K562 (cell line): ENCODE data around the gene EMID1. TPM values are rescaled to one million over a fixed set of nuclear protein-coding genes. Genes with fewer than 3 reads are reported as not detected.

Experiments used
- ATAC-seq: fragments of 200-7000 bp; cut with Tn5 transposase; 3 replicates; pipeline ENCODE4 v1.9.1; 2020; ENCODE audit warnings: moderate library complexity
- BruUV-seq: library from RNA; stranded (reverse); fragments of 400-500 nt; replicated peaks from 2 replicates; lab custom pipeline; 2021; lab: Mats Ljungman, UMichigan
- CTCF ChIA-PET: fragments of 300-600 bp; formaldehyde crosslinking; extraction: SDS; loops from one replicate; lab custom pipeline; 2021; ENCODE audit warnings: low intra/inter-chr PET ratio; lab: Yijun Ruan, JAX
- POLR2A ChIA-PET: fragments of 300-600, 350-650 bp; sonication (Branson Sonifier 250); formaldehyde crosslinking; extraction: SDS; loops from one replicate; lab custom pipeline; 2021; ENCODE audit warnings: antibody characterized with exemption, inconsistent platforms; lab: Yijun Ruan, JAX
- DNase-seq, 4 experiments: peaks; one replicate each; pipeline versions ENCODE4 v3.0.0 to v3.0.0-alpha.2; 2011 to 2018; ENCODE audit warnings: low spot score in 3 of 4, mixed read lengths in 3 of 4; ENCODE audit errors: extremely low read depth in 1 of 4
- FAIRE-seq: peaks from 2 replicates; lab custom pipeline; 2011; peaks lifted over from hg19 to GRCh38; lab: Jason Lieb, UNC
- H2AFZ ChIP-seq: 2 replicates; pipeline ENCODE4 v1.6.0; 2011; ENCODE audit warnings: low read depth, low read length, control low read depth, inconsistent platforms
- H3K27ac ChIP-seq: fragments of 200-600 bp; 3 replicates; pipeline ENCODE4 v1.8.0; 2011; ENCODE audit warnings: low read depth, mild to moderate bottlenecking, control low read depth, inconsistent platforms, low read length, moderate library complexity, mixed read lengths; ENCODE audit errors: extremely low read depth
- H3K27me3 ChIP-seq, 2 experiments: fragments of 300-600 bp in 1 of 2; 2 replicates in 1 of 2; 3 replicates in 1 of 2; pipeline versions ENCODE4 v1.6.0 to v1.8.0; 2011; ENCODE audit warnings: inconsistent platforms in 2 of 2, low read length in 2 of 2, mild to moderate bottlenecking in 1 of 2, mixed read lengths in 1 of 2, moderate library complexity in 1 of 2; ENCODE audit not compliant: control insufficient read depth in 2 of 2, insufficient read depth in 2 of 2
- H3K36me3 ChIP-seq: fragments of 300-600 bp; 3 replicates; pipeline ENCODE4 v1.8.0; 2011; ENCODE audit warnings: mild to moderate bottlenecking, low read length, inconsistent platforms; ENCODE audit not compliant: control insufficient read depth, insufficient read depth
- H3K4me1 ChIP-seq, 2 experiments: fragments of 200-600 bp in 1 of 2; replicated peaks in 1 of 2; 2 replicates in 1 of 2; 3 replicates in 1 of 2; pipeline versions ENCODE4 v1.5.1 to v1.8.0; 2011; ENCODE audit warnings: inconsistent platforms in 2 of 2, low read length in 2 of 2, mild to moderate bottlenecking in 1 of 2, mixed read lengths in 1 of 2, moderate library complexity in 1 of 2; ENCODE audit not compliant: control insufficient read depth in 2 of 2, insufficient read depth in 2 of 2
- H3K4me2 ChIP-seq: 2 replicates; pipeline ENCODE4 v1.6.1; 2011; ENCODE audit warnings: low read length, control low read depth, inconsistent platforms, mixed read lengths; ENCODE audit not compliant: insufficient read depth
- H3K4me3 ChIP-seq: fragments of 200-600 bp; sonication (generic), shearing (Covaris generic); 2 replicates; pipeline ENCODE4 v1.5.1; 2016; ENCODE audit warnings: control low read depth, inconsistent platforms
- H3K79me2 ChIP-seq: fragments of 200-600 bp; 3 replicates; pipeline ENCODE4 v1.8.0; 2011; ENCODE audit warnings: low read length, inconsistent platforms; ENCODE audit not compliant: control insufficient read depth, insufficient read depth
- H3K9ac ChIP-seq, 2 experiments: 2 replicates each; pipeline versions ENCODE4 v1.6.0 to v1.6.1; 2011; ENCODE audit warnings: low read depth in 2 of 2, low read length in 2 of 2, control low read depth in 1 of 2, inconsistent platforms in 1 of 2, mild to moderate bottlenecking in 1 of 2, mixed read lengths in 1 of 2; ENCODE audit not compliant: insufficient read depth in 1 of 2
- H3K9me1 ChIP-seq: one replicate; pipeline ENCODE4 v1.6.0; 2011; ENCODE audit warnings: inconsistent platforms, mild to moderate bottlenecking, low read length, moderate library complexity; ENCODE audit not compliant: control insufficient read depth, insufficient read depth
- H3K9me3 ChIP-seq: replicated peaks from 2 replicates; pipeline ENCODE4 v1.5.1; 2011; ENCODE audit warnings: low read depth, low read length, inconsistent platforms; ENCODE audit not compliant: control insufficient read depth, insufficient read depth
- H4K20me1 ChIP-seq: replicated peaks from 2 replicates; pipeline ENCODE4 v1.6.1; 2011; ENCODE audit warnings: low read length, inconsistent platforms, mixed read lengths; ENCODE audit not compliant: control insufficient read depth, insufficient read depth
- ARNT ChIP-seq, 2 experiments: fragments of 450-650 bp; IDR thresholded peaks; 2 replicates each; pipeline ENCODE4 v1.6.1; 2016; ENCODE audit warnings: mild to moderate bottlenecking in 1 of 2
- BACH1 ChIP-seq: fragments of 200-800 bp; sonication (Bioruptor generic); IDR thresholded peaks from 2 replicates; pipeline ENCODE4 v1.6.1; 2016; ENCODE audit warnings: missing genetic modification characterization, missing compliant biosample characterization
- CHCHD3 ChIP-seq: fragments of 250-450 bp; sonication (Bioruptor Pico); IDR thresholded peaks from 2 replicates; pipeline ENCODE4 v2.1.2; 2022; ENCODE audit warnings: mild to moderate bottlenecking
- ETS1 ChIP-seq: conservative IDR thresholded peaks from 2 replicates; pipeline ENCODE4 v1.6.1; 2011; ENCODE audit warnings: low read depth, mild to moderate bottlenecking, low read length; ENCODE audit not compliant: control insufficient read depth
- FOSL1 ChIP-seq: fragments of 200-800 bp; sonication (Bioruptor generic); conservative IDR thresholded peaks from 2 replicates; pipeline ENCODE4 v1.6.1; 2016; ENCODE audit warnings: missing genetic modification characterization, missing compliant biosample characterization
- ILK ChIP-seq: fragments of 450-650 bp; IDR thresholded peaks from 2 replicates; pipeline ENCODE4 v1.6.1; 2016; ENCODE audit warnings: missing genetic modification characterization, low read depth, mild to moderate bottlenecking, missing compliant biosample characterization, moderate library complexity, borderline replicate concordance
- NFE2L1 ChIP-seq: fragments of 450-650 bp; IDR thresholded peaks from 2 replicates; pipeline ENCODE4 v1.6.1; 2016; ENCODE audit warnings: missing genetic modification characterization, low read depth, mild to moderate bottlenecking, missing compliant biosample characterization, moderate library complexity, borderline replicate concordance
- NRF1 ChIP-seq, 2 experiments: fragments of 450-650 bp; IDR thresholded peaks in 1 of 2; conservative IDR thresholded peaks in 1 of 2; 2 replicates each; pipeline ENCODE4 v1.6.1; 2014; ENCODE audit warnings: mild to moderate bottlenecking in 2 of 2
- PCBP2 ChIP-seq: fragments of 200-400 bp; formaldehyde crosslinking; IDR thresholded peaks from 2 replicates; pipeline ENCODE4 v1.6.1; 2018; ENCODE audit warnings: low read length, low read depth, mild to moderate bottlenecking, moderate library complexity; ENCODE audit not compliant: poor library complexity, severe bottlenecking
- ZNF316 ChIP-seq: fragments of 450-650 bp; IDR thresholded peaks from 2 replicates; pipeline ENCODE4 v1.6.1; 2016
- ZSCAN32 ChIP-seq: fragments of 450-650 bp; formaldehyde crosslinking; IDR thresholded peaks from 2 replicates; pipeline ENCODE4 v1.4.0; 2020; ENCODE audit warnings: mild to moderate bottlenecking, moderate library complexity
- WGBS: fragments of 100-300 bp; shearing (Covaris generic); methylation state at CpG from one replicate; pipeline ENCODE4 v1.1.6; 2016; ENCODE audit warnings: low coverage, mixed read lengths; ENCODE audit not compliant: insufficient coverage; ENCODE audit errors: missing lambda C conversion rate; 5-methylcytosine and 5-hydroxymethylcytosine counted together
- in situ Hi-C: fragments of 300-500 bp; cut with MboI; formaldehyde crosslinking; loops from 4 replicates; pipeline ENCODE4 v1.15.0; 2018; ENCODE audit warnings: inconsistent platforms, mixed read lengths
- intact Hi-C: fragments of 100-400 bp; cut with micrococcal nuclease; formaldehyde crosslinking; loops from 2 replicates; pipeline ENCODE4 v1.14.2; 2022
- polyA plus RNA-seq, 8 experiments: library from polyadenylated mRNA; depleted of rRNA in 4 of 8; stranded (reverse) in 5 of 8; unstranded in 3 of 8; fragments of >200 nt; fragmentation: Nextera tagmentation in 2 of 8; fragmentation: Illumina TruSeq in 1 of 8; extraction: Ambion mirVana in 2 of 8; extraction: Trizol in 1 of 8; gene quantifications; 2 replicates each; pipeline versions ENCODE4 v1.2.1 to v1.2.3, GENCODE V29; 2011 to 2014; ENCODE audit warnings: inconsistent platforms in 1 of 8, missing spikeins in 1 of 8
- total RNA-seq, 7 experiments: library from RNA; depleted of rRNA in 6 of 7; stranded (reverse); fragments of >200 nt in 6 of 7; fragmentation: Illumina TruSeq in 2 of 7; extraction: Trizol in 2 of 7; gene quantifications; 2 replicates each; pipeline versions ENCODE4 v1.2.1 to v1.2.3, GENCODE V29; 2011 to 2021; ENCODE audit warnings: low replicate concordance in 1 of 7
- TF ChIP-seq, protein P1 (sequence below): fragments of 150-350 bp; conservative IDR thresholded peaks from 2 replicates; pipeline ENCODE4 v1.6.1; 2014; ENCODE audit warnings: low read length
- TF ChIP-seq, protein P2 (sequence below): sonication (generic); formaldehyde crosslinking; IDR thresholded peaks from 2 replicates; pipeline ENCODE4 v1.8.0; 2023; ENCODE audit warnings: mild to moderate bottlenecking, missing genetic modification reagents

The EMID1 gene
- total and polyA plus RNA-seq, 9 of the 15 experiments (the other 6 are each of a cell fraction or from before 2014, with no cell fraction given) = 0.15 to 7.2 (median 2.7) TPM

GRCh38 chr22:29244785-29245625 lies 39.3 kb downstream of the EMID1 start:
- Histone ChIP-seq H3K27ac (no peak overlapping the region), H2AFZ (no peak overlapping the region), H3K79me2 (no peaks in the 10 kb centered on the region), H3K9me3 (no peaks in the 10 kb centered on the region), H4K20me1 (0 out of 2 replicates have a peak, but pooled peaks cover 4% of the 10 kb centered on the region), H3K4me2 (no peak overlapping the region), H3K4me3 (no peak overlapping the region), H3K9ac (peak overlapping the region in 1 of 2 experiments; percentile 28; a peak in 1 of 4 replicates), H3K9me1 (no peaks in the 10 kb centered on the region), H3K36me3 (no peaks in the 10 kb centered on the region), H3K4me1 (peaks cover 0 to 6% of the 10 kb centered on the region in 2 experiments; a peak in 2 of 5 replicates), H3K27me3 (no peaks in the 10 kb centered on the region)
- POLR2A ChIA-PET = interaction anchor here (0.8 to 1.4 kb wide), 7 partner anchors 11 to 143 kb away, joined by 3 to 5 read pairs (median 3); partner anchors contain the start of gene EWSR1
- CTCF ChIA-PET = interaction anchor here (0.5 to 1.7 kb wide), 4 partner anchors 42 to 644 kb away, joined by 3 to 10 read pairs (median 5); no protein-coding TSS in a partner anchor
- WGBS = 25% methylated on average over 6 of the region's 7 CpGs
- DNase-seq (peak in 1 of 4 experiments; percentile 3), FAIRE-seq (no peak), ATAC-seq (peak; percentile 28; the same call in 2 of the 3 replicates)
- in situ Hi-C loops (loop anchor here (5.0 kb wide), 1 partner anchor 188 kb away; no protein-coding TSS in a partner anchor), intact Hi-C loops (loop anchor here (2.0 to 10.0 kb wide), 4 partner anchors 88 to 640 kb away; no protein-coding TSS in a partner anchor)
- no TSS peak for BruUV-seq
- TF ChIP-seq, protein P1, sequence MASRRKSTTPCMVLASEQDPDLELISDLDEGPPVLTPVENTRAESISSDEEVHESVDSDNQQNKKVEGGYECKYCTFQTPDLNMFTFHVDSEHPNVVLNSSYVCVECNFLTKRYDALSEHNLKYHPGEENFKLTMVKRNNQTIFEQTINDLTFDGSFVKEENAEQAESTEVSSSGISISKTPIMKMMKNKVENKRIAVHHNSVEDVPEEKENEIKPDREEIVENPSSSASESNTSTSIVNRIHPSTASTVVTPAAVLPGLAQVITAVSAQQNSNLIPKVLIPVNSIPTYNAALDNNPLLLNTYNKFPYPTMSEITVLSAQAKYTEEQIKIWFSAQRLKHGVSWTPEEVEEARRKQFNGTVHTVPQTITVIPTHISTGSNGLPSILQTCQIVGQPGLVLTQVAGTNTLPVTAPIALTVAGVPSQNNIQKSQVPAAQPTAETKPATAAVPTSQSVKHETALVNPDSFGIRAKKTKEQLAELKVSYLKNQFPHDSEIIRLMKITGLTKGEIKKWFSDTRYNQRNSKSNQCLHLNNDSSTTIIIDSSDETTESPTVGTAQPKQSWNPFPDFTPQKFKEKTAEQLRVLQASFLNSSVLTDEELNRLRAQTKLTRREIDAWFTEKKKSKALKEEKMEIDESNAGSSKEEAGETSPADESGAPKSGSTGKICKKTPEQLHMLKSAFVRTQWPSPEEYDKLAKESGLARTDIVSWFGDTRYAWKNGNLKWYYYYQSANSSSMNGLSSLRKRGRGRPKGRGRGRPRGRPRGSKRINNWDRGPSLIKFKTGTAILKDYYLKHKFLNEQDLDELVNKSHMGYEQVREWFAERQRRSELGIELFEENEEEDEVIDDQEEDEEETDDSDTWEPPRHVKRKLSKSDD = no peak
- no peak for TF ChIP-seq ZNF316
- TF ChIP-seq CHCHD3 (CRISPR knock-in tag) = no peak
- no peak for TF ChIP-seq ILK (tag)
- TF ChIP-seq ZSCAN32 = no peak
- no peak for TF ChIP-seq PCBP2
- no peak for TF ChIP-seq ETS1
- TF ChIP-seq, protein P2, sequence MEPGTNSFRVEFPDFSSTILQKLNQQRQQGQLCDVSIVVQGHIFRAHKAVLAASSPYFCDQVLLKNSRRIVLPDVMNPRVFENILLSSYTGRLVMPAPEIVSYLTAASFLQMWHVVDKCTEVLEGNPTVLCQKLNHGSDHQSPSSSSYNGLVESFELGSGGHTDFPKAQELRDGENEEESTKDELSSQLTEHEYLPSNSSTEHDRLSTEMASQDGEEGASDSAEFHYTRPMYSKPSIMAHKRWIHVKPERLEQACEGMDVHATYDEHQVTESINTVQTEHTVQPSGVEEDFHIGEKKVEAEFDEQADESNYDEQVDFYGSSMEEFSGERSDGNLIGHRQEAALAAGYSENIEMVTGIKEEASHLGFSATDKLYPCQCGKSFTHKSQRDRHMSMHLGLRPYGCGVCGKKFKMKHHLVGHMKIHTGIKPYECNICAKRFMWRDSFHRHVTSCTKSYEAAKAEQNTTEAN (CRISPR knock-in tag) = no peak
- no peak for TF ChIP-seq NRF1 (conservative IDR thresholded peaks at IDR 0.05 in 1 of 2, IDR thresholded peaks at IDR 0.05 in 1 of 2)
- TF ChIP-seq BACH1 (tag) = no peak
- no peak for TF ChIP-seq ARNT (IDR thresholded peaks at IDR 0.05)
- no peak for TF ChIP-seq NFE2L1
- no peak for TF ChIP-seq FOSL1 (tag)
